ENCODE data around the gene RENBP.

- no peak for TF ChIP-seq CTCF (conservative IDR thresholded peaks at IDR 0.05)
- no peak for TF ChIP-seq ZFX (IDR thresholded peaks at IDR 0.05)
Measured at GRCh38 chrX:153967536-153968224, 23.2 kb upstream of the RENBP start.
